HG02973 (cell line): ENCODE results near the gene PDGFD.

ENCODE experiments used
- ATAC-seq: cut with Tn5 transposase; IDR thresholded peaks from one replicate; pipeline ENCODE4 v1.9.1; 2021; ENCODE audit warnings: moderate library complexity; ENCODE audit not compliant: unreplicated experiment

PDGFD gene

GRCh38 chr11:103963648-103964047 lies 200.3 kb downstream of the PDGFD start:
- no peak for ATAC-seq

- no peak for ATAC-seq
Measured at GRCh38 chr11:103961010-103961409, 202.9 kb downstream of the PDGFD start.

- ATAC-seq = no peak
Measured at GRCh38 chr11:103960108-103960507, 203.8 kb downstream of the PDGFD start.

GRCh38 chr11:103959279-103959942 lies 204.5 kb downstream of the PDGFD start:
- peak; percentile 99 for ATAC-seq

- no peak for ATAC-seq
Measured at GRCh38 chr11:103958475-103959215, 205.3 kb downstream of the PDGFD start.

- ATAC-seq = no peak
Measured at GRCh38 chr11:103953797-103954486, 210.0 kb downstream of the PDGFD start.

- ATAC-seq = no peak
Measured at GRCh38 chr11:103949781-103950180, 214.2 kb downstream of the PDGFD start.

- ATAC-seq = no peak
Measured at GRCh38 chr11:103948187-103948763, 215.7 kb downstream of the PDGFD start.

- ATAC-seq = no peak
Measured at GRCh38 chr11:103947546-103947919, 216.4 kb downstream of the PDGFD start.

GRCh38 chr11:103946793-103947545 lies 217.0 kb downstream of the PDGFD start:
- ATAC-seq = no peak

- no peak for ATAC-seq
Measured at GRCh38 chr11:103944251-103944940, 219.6 kb downstream of the PDGFD start.

GRCh38 chr11:103942646-103943045 lies 221.3 kb downstream of the PDGFD start:
- ATAC-seq = no peak

- ATAC-seq = no peak
Measured at GRCh38 chr11:103940551-103940950, 223.4 kb downstream of the PDGFD start.

GRCh38 chr11:103939694-103940093 lies 224.3 kb downstream of the PDGFD start:
- no peak for ATAC-seq

GRCh38 chr11:103936059-103936458 lies 227.9 kb downstream of the PDGFD start:
- ATAC-seq = no peak

- ATAC-seq = no peak
Measured at GRCh38 chr11:103935219-103935618, 228.7 kb downstream of the PDGFD start.

GRCh38 chr11:103929170-103929903 lies 234.6 kb downstream of the PDGFD start:
- ATAC-seq = peak; percentile 94

- ATAC-seq = no peak
Measured at GRCh38 chr11:103928802-103929161, 235.2 kb downstream of the PDGFD start.

- ATAC-seq = no peak
Measured at GRCh38 chr11:103928040-103928801, 235.7 kb downstream of the PDGFD start.
